Thyroid gland (tissue), 4 donors: ENCODE results near the gene GALNT9. TPM values are rescaled to one million over a fixed set of nuclear protein-coding genes. Genes with fewer than 3 reads are reported as not detected.

ENCODE experiments used
- DNase-seq, 2 donors: peaks; one replicate each; pipeline ENCODE4 v3.0.0-alpha.2; 2019
- H3K27ac ChIP-seq, 3 donors: fragments of 200-600 bp; sonication (generic); 1 replicate in 2 of 3; 2 replicates in 1 of 3; pipeline ENCODE4 v1.5.1; 2016 to 2019; ENCODE audit warnings: mild to moderate bottlenecking in 1 of 3, moderate library complexity in 1 of 3
- H3K27me3 ChIP-seq: fragments of 200-600 bp; sonication (generic); one replicate; pipeline ENCODE4 v1.5.1; 2019
- H3K36me3 ChIP-seq, 2 donors: fragments of 200-600 bp; sonication (generic); one replicate each; pipeline ENCODE4 v1.5.1; 2016 to 2019
- H3K4me1 ChIP-seq, 2 donors: fragments of 200-600 bp; sonication (generic); one replicate each; pipeline ENCODE4 v1.5.1; 2017 to 2019
- H3K4me3 ChIP-seq, 3 donors: fragments of 200-600 bp; sonication (generic); replicated peaks in 1 of 3; 1 replicate in 2 of 3; 2 replicates in 1 of 3; pipeline ENCODE4 v1.5.1; 2016; ENCODE audit warnings: mild to moderate bottlenecking in 1 of 3
- H3K9me3 ChIP-seq: fragments of 200-600 bp; sonication (generic); one replicate; pipeline ENCODE4 v1.5.1; 2017
- POLR2A ChIP-seq, 2 donors: fragments of 450-650 bp; IDR thresholded peaks; one replicate each; pipeline ENCODE4 v1.6.1; 2017; ENCODE audit warnings: antibody characterized with exemption in 2 of 2, mild to moderate bottlenecking in 2 of 2, moderate library complexity in 1 of 2
- WGBS, 2 donors: methylation state at CpG; one replicate each; pipeline ENCODE4 v1.1.5; 2017; 5-methylcytosine and 5-hydroxymethylcytosine counted together
- intact Hi-C: fragments of 100-400 bp; cut with DNase I; formaldehyde crosslinking; loops from one replicate; pipeline ENCODE4 v1.15.1; 2023
- total RNA-seq, 4 donors: library from RNA; depleted of rRNA; stranded (reverse); fragments of >200 nt; gene quantifications; one replicate each; pipeline ENCODE4 v1.2.3, GENCODE V29; 2016
- TF ChIP-seq, protein P1 (sequence below), 6 experiments: fragments of 200-600 bp in 3 of 6; fragments of 450-650 bp in 3 of 6; sonication (generic) in 3 of 6; IDR thresholded peaks; one replicate each; pipeline ENCODE4 v1.5.1; 2016 to 2019; ENCODE audit warnings: antibody characterized with exemption in 6 of 6, mild to moderate bottlenecking in 2 of 6, inconsistent platforms in 1 of 6, moderate library complexity in 1 of 6

GALNT9 gene
- total RNA-seq, 4 donors from 2014 or later, result 2.2 to 29.2 (median 15.9) TPM

DNA sequence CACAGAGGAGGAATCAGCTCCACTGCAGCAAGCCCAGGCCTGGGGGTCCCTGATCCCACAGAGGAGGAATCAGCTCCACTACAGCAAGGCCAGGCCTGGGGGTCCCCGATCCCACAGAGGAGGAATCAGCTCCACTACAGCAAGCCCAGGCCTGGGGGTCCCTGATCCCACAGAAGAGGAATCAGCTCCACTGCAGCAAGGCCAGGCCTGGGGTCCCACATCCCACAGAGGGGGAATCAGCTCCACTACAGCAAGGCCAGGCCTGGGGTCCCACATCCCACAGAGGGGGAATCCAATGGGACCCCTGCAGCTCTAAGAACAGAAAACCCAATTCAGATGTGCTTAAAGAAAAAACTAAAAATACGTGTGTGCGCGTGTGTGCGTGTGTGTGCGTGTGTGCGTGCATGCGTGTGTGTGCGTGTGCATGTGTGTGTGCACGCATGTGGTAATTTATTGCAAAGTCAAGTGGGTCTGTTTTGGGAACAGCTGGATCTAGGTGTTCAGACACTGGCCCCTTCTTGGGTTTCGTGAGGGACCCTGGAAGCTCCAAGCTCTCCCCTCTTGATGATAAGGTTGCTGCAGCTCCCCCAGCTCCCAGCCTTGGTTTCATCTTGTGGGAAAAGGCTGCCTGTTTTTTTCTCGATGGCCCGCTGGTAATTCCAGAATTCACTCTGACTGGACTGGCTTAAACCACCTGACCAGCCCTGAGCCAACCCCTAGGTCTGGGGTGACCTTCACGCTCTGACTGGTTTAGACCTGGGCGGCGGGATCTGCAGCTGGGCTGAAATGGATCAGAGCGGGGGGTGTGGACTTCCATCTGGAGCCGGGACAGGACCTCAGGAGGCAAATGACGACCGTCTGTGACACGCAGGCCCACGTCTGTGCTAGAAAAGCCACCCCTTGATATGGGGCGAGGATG lies 47.1 kb downstream of the GALNT9 start:
- Histone ChIP-seq H3K27ac (no peak overlapping the region), H3K4me1 (peaks cover 8 to 30% of the 10 kb centered on the region in 2 donors), H3K4me3 (no peak overlapping the region), H3K27me3 (no peaks in the 10 kb centered on the region), H3K9me3 (no peaks in the 10 kb centered on the region), H3K36me3 (no peaks in the 10 kb centered on the region)
- intact Hi-C loops, result no loop called here
- no peak for TF ChIP-seq POLR2A (IDR thresholded peaks at IDR 0.05)
- TF ChIP-seq, protein P1, sequence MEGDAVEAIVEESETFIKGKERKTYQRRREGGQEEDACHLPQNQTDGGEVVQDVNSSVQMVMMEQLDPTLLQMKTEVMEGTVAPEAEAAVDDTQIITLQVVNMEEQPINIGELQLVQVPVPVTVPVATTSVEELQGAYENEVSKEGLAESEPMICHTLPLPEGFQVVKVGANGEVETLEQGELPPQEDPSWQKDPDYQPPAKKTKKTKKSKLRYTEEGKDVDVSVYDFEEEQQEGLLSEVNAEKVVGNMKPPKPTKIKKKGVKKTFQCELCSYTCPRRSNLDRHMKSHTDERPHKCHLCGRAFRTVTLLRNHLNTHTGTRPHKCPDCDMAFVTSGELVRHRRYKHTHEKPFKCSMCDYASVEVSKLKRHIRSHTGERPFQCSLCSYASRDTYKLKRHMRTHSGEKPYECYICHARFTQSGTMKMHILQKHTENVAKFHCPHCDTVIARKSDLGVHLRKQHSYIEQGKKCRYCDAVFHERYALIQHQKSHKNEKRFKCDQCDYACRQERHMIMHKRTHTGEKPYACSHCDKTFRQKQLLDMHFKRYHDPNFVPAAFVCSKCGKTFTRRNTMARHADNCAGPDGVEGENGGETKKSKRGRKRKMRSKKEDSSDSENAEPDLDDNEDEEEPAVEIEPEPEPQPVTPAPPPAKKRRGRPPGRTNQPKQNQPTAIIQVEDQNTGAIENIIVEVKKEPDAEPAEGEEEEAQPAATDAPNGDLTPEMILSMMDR (IDR thresholded peaks at IDR 0.05), result no peak
- WGBS, 2 donors, result 91 to 95% methylated on average over 16 to 17 of the region's 23 CpGs
- DNase-seq, result no peak

DNA sequence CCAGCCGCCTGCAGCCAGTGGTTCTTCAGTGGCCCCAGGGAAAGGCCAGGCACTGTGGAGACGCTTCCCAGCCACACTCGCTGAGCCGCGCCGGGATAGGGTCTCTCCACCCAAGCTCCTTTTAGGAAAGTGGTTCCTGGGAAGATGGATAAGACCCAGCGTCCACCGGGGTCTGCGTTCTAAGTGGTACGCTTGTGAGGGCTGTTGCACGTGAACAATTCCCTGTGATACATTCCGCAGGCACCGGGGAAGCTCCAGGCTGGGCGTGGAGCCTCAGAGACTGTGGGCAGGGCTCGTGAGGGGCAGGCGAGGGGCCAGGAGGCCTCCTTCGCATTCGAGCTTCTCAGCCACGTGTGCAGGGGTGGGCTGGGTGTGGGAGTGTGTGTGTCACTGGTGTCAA lies 48.4 kb downstream of the GALNT9 start:
- no peak overlapping the region for H3K4me3 ChIP-seq
- H3K36me3 ChIP-seq, result no peaks in the 10 kb centered on the region
- no peaks in the 10 kb centered on the region for H3K9me3 ChIP-seq
- intact Hi-C loops, result no loop called here
- no peak for DNase-seq
- no peak overlapping the region for H3K27ac ChIP-seq
- WGBS, 2 donors, result 62 to 68% methylated on average over 15 to 19 of the region's 19 CpGs
- H3K27me3 ChIP-seq, result no peaks in the 10 kb centered on the region
- H3K4me1 ChIP-seq, result peaks cover 15 to 30% of the 10 kb centered on the region in 2 donors
- TF ChIP-seq, protein P1 (IDR thresholded peaks at IDR 0.05), result no peak
- no peak for TF ChIP-seq POLR2A (IDR thresholded peaks at IDR 0.05)

DNA sequence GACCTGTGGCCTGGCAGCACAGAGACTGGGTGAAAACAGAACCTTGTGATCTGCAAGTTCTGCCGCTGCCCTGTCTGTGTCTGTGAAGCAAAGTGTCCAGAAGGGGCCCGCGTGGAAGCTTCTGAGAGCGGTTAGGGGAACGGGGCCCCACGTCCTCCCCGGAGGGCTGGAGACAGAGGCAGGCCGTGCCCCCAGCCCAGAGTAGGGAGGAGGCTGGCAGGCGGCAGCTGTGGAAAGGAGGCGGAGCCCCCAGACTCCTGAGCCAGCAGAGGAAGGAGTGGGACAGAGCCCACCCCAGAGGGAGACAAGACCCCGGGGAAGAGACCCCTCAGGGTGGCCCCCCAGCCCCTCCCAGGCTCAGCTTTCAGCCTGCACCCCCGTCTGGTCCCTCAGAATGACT lies 49.0 kb downstream of the GALNT9 start:
- Histone ChIP-seq H3K36me3 (no peaks in the 10 kb centered on the region), H3K4me3 (no peak overlapping the region), H3K4me1 (peaks cover 21 to 36% of the 10 kb centered on the region in 2 donors), H3K9me3 (no peaks in the 10 kb centered on the region), H3K27ac (no peak overlapping the region), H3K27me3 (no peaks in the 10 kb centered on the region)
- DNase-seq, result no peak
- 47 to 57% methylated on average over 12 of the region's 12 CpGs for WGBS, 2 donors
- intact Hi-C loops, result no loop called here
- TF ChIP-seq, protein P1 (IDR thresholded peaks at IDR 0.05), result no peak
- no peak for TF ChIP-seq POLR2A (IDR thresholded peaks at IDR 0.05)

DNA sequence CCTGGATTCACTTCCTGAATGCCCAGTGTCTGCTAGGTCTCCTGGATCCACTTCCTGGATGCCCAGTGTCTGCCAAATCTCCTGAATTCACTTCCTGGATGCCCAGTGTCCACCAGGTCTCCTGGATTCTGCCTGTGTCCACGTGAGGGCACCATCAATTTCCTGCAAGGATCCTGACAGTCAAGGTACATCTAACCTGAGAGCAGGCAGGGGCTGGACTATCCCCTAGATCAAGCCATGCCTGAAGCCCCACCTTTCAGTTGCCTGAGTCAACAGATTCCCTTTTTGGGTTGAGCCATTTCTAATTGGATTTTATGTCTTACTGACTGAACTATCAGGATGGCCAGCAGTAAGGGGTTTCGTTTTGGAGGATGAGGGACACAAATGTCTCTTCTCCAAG lies 49.5 kb downstream of the GALNT9 start:
- no peak for TF ChIP-seq POLR2A (IDR thresholded peaks at IDR 0.05)
- TF ChIP-seq, protein P1 (IDR thresholded peaks at IDR 0.05), result no peak
- no peaks in the 10 kb centered on the region for H3K27me3 ChIP-seq
- H3K36me3 ChIP-seq, result no peaks in the 10 kb centered on the region
- H3K4me1 ChIP-seq, result peaks cover 26 to 38% of the 10 kb centered on the region in 2 donors
- intact Hi-C loops, result loop anchor here (10.0 kb wide), 1 partner anchor 45 kb away; the partner anchor contains the start of gene GALNT9
- no peaks in the 10 kb centered on the region for H3K9me3 ChIP-seq
- DNase-seq, result no peak
- H3K27ac ChIP-seq, result no peak overlapping the region
- WGBS, 2 donors, result 85 to 91% methylated on average over 1 to 2 of the region's 2 CpGs
- H3K4me3 ChIP-seq, result no peak overlapping the region
